ENCODE results near the gene SLC26A1.
"Not testable (repeated sequence)": the region's sequence is repeated elsewhere in the genome, so short reads cannot be mapped to it uniquely, and the experiment has no call there.

Gene SLC26A1

GRCh38 chr4:1013225-1014073 lies 20.2 kb upstream of the SLC26A1 start:
- DNase-seq = no peak

GRCh38 chr4:1012034-1012739 lies 19.0 kb upstream of the SLC26A1 start:
- no peak for DNase-seq

- no peak for DNase-seq
These were observed 18.4 kb upstream of the SLC26A1 start for GRCh38 chr4:1011666-1012033.

- DNase-seq = no peak
These were observed 17.9 kb upstream of the SLC26A1 start, which contains the start of gene FGFRL1 for GRCh38 chr4:1011022-1011665. Gene FGFRL1, plus strand, starts transcription at chr4:1011626. Its CDS starts 860 bp downstream, at chr4:1012486.

GRCh38 chr4:1010395-1011021 lies 17.3 kb upstream of the SLC26A1 start:
- DNase-seq = no peak

- no peak for DNase-seq
These were observed 16.6 kb upstream of the SLC26A1 start for GRCh38 chr4:1009542-1010394.

GRCh38 chr4:1008840-1009541 lies 15.8 kb upstream of the SLC26A1 start:
- no peak for DNase-seq

- no peak for DNase-seq
These were observed 13.7 kb upstream of the SLC26A1 start for GRCh38 chr4:1006856-1007255.

GRCh38 chr4:1004557-1005485 lies 11.6 kb upstream of the SLC26A1 start:
- no peak for DNase-seq

- DNase-seq = no peak
These were observed 10.8 kb upstream of the SLC26A1 start for GRCh38 chr4:1004071-1004418.

GRCh38 chr4:1003271-1004070 lies 10.3 kb upstream of the SLC26A1 start:
- DNase-seq = no peak

GRCh38 chr4:1002631-1003251 lies 9.5 kb upstream of the SLC26A1 start:
- no peak for DNase-seq

- no peak for DNase-seq
These were observed 9.0 kb upstream of the SLC26A1 start for GRCh38 chr4:1002131-1002630.

GRCh38 chr4:1001561-1002130 lies 8.4 kb upstream of the SLC26A1 start:
- DNase-seq = no peak

- no peak for DNase-seq
These were observed 7.6 kb upstream of the SLC26A1 start for GRCh38 chr4:1000686-1001260.

GRCh38 chr4:999882-1000425 lies 6.8 kb upstream of the SLC26A1 start:
- DNase-seq = no peak

- DNase-seq = not testable (repeated sequence)
These were observed 6.1 kb upstream of the SLC26A1 start for GRCh38 chr4:999240-999863.
